IMR-90 (cell line): ENCODE data around the gene SLC28A3. TPM values are rescaled to one million over a fixed set of nuclear protein-coding genes. Genes with fewer than 3 reads are reported as not detected.

Experiments
- ATAC-seq: fragments of 200-7000 bp; cut with Tn5 transposase; 2 replicates; pipeline ENCODE4 v1.9.1; 2020; ENCODE audit warnings: low read depth, mild to moderate bottlenecking, moderate library complexity
- BruUV-seq: library from RNA; stranded (reverse); fragments of 400-500 nt; replicated peaks from 2 replicates; lab custom pipeline; 2021; lab: Mats Ljungman, UMichigan
- CTCF ChIA-PET: fragments of 300-600 bp; formaldehyde crosslinking; extraction: SDS; loops from one replicate; lab custom pipeline; 2021; ENCODE audit warnings: antibody characterized with exemption; lab: Yijun Ruan, JAX
- POLR2A ChIA-PET: fragments of 300-600 bp; sonication (Branson Sonifier 250); formaldehyde crosslinking; loops from one replicate; lab custom pipeline; 2022; ENCODE audit warnings: antibody characterized with exemption; ENCODE audit not compliant: unreplicated experiment; lab: Charles Lee
- DNase-seq: peaks from one replicate; pipeline ENCODE4 v3.0.0; 2013
- H2AFZ ChIP-seq: replicated peaks from 2 replicates; pipeline ENCODE3; 2013; ENCODE audit warnings: low read length, mild to moderate bottlenecking; ENCODE audit not compliant: poor library complexity
- H2AK5ac ChIP-seq: 2 replicates; pipeline ENCODE4 v1.6.1; 2013; ENCODE audit warnings: low read depth, low read length, inconsistent platforms
- H2AK9ac ChIP-seq: replicated peaks from 2 replicates; pipeline ENCODE3; 2013; ENCODE audit warnings: mild to moderate bottlenecking, low read depth, low read length, moderate library complexity; ENCODE audit not compliant: poor library complexity
- H2BK120ac ChIP-seq: 2 replicates; pipeline ENCODE4 v1.6.1; 2013; ENCODE audit warnings: low read depth, low read length, inconsistent platforms
- H2BK15ac ChIP-seq: 3 replicates; pipeline ENCODE4 v1.6.1; 2013; ENCODE audit warnings: low read depth, low read length, inconsistent platforms
- H2BK20ac ChIP-seq: 2 replicates; pipeline ENCODE4 v1.6.1; 2013; ENCODE audit warnings: low read depth, mild to moderate bottlenecking, inconsistent platforms, low read length, moderate library complexity
- H2BK5ac ChIP-seq: 2 replicates; pipeline ENCODE4 v1.6.1; 2013; ENCODE audit warnings: mild to moderate bottlenecking, low read depth, low read length, inconsistent platforms; ENCODE audit not compliant: poor library complexity, severe bottlenecking
- H3K14ac ChIP-seq: replicated peaks from 2 replicates; pipeline ENCODE4 v1.6.1; 2013; ENCODE audit warnings: low read depth, low read length, inconsistent platforms
- H3K18ac ChIP-seq: 2 replicates; pipeline ENCODE4 v1.6.1; 2013; ENCODE audit warnings: low read depth, low read length, control low read depth
- H3K23ac ChIP-seq: 2 replicates; pipeline ENCODE4 v1.6.1; 2013; ENCODE audit warnings: low read depth, low read length, inconsistent platforms
- H3K27ac ChIP-seq: 2 replicates; pipeline ENCODE4 v1.5.1; 2013; ENCODE audit warnings: mild to moderate bottlenecking, control low read depth, low read length; ENCODE audit not compliant: insufficient read depth
- H3K27me3 ChIP-seq: 2 replicates; pipeline ENCODE4 v1.6.1; 2013; ENCODE audit warnings: low read length; ENCODE audit not compliant: control insufficient read depth, insufficient read depth
- H3K36me3 ChIP-seq: 2 replicates; pipeline ENCODE4 v1.6.1; 2013; ENCODE audit warnings: low read length, mixed read lengths; ENCODE audit not compliant: control insufficient read depth, insufficient read depth
- H3K4ac ChIP-seq: 2 replicates; pipeline ENCODE4 v1.6.1; 2013; ENCODE audit warnings: low read depth, low read length, inconsistent platforms
- H3K4me1 ChIP-seq: 2 replicates; pipeline ENCODE4 v1.6.1; 2013; ENCODE audit warnings: low read length, mixed read lengths; ENCODE audit not compliant: control insufficient read depth, insufficient read depth
- H3K4me2 ChIP-seq: 2 replicates; pipeline ENCODE4 v1.6.1; 2013; ENCODE audit warnings: low read depth, mild to moderate bottlenecking, control low read depth, low read length, moderate library complexity
- H3K4me3 ChIP-seq: 2 replicates; pipeline ENCODE4 v1.5.1; 2013; ENCODE audit warnings: low read depth, mild to moderate bottlenecking, control low read depth, low read length, moderate library complexity; ENCODE audit not compliant: insufficient read depth
- H3K56ac ChIP-seq: 2 replicates; pipeline ENCODE4 v1.6.1; 2013; ENCODE audit warnings: low read length, inconsistent platforms; ENCODE audit not compliant: insufficient read depth; ENCODE audit errors: extremely low read depth
- H3K79me1 ChIP-seq, 2 experiments: 2 replicates each; pipeline ENCODE4 v1.6.1; 2013; ENCODE audit warnings: low read length in 2 of 2, inconsistent platforms in 1 of 2, low read depth in 1 of 2
- H3K9ac ChIP-seq: 2 replicates; pipeline ENCODE4 v1.6.1; 2013; ENCODE audit warnings: low read depth, low read length, control low read depth
- H3K9me1 ChIP-seq: 2 replicates; pipeline ENCODE4 v1.6.1; 2013; ENCODE audit warnings: low read length, inconsistent platforms; ENCODE audit not compliant: insufficient read depth
- H3K9me3 ChIP-seq: 2 replicates; pipeline ENCODE4 v1.6.1; 2013; ENCODE audit warnings: low read length; ENCODE audit not compliant: control insufficient read depth, insufficient read depth
- H4K20me1 ChIP-seq: 2 replicates; pipeline ENCODE4 v1.6.1; 2013; ENCODE audit warnings: low read length, inconsistent platforms; ENCODE audit not compliant: insufficient read depth
- H4K5ac ChIP-seq: 2 replicates; pipeline ENCODE4 v1.6.1; 2013; ENCODE audit warnings: mild to moderate bottlenecking, low read depth, low read length, control low read depth
- H4K8ac ChIP-seq, 2 experiments: 2 replicates each; pipeline ENCODE4 v1.6.1; 2013; ENCODE audit warnings: low read depth in 2 of 2, low read length in 2 of 2, control low read depth in 1 of 2, inconsistent platforms in 1 of 2
- H4K91ac ChIP-seq: 2 replicates; pipeline ENCODE4 v1.6.1; 2013; ENCODE audit warnings: low read depth, low read length, inconsistent platforms; ENCODE audit not compliant: insufficient read depth
- POLR2A ChIP-seq: IDR thresholded peaks from 2 replicates; pipeline ENCODE4 v1.6.1; 2012; ENCODE audit warnings: mild to moderate bottlenecking, low read depth, low read length
- WGBS, 2 experiments: methylation state at CpG; one replicate each; pipeline versions ENCODE4 v1.1.5 to v1.1.7; 2013; ENCODE audit warnings: missing lambda C conversion rate in 2 of 2; ENCODE audit not compliant: insufficient read length in 1 of 2; ENCODE audit errors: extremely low coverage in 2 of 2; 5-methylcytosine and 5-hydroxymethylcytosine counted together
- dilution Hi-C: fragments of 300-500 bp; cut with HindIII; formaldehyde crosslinking; loops from one replicate; pipeline ENCODE4 v1.14.3; 2018; ENCODE audit warnings: low sequenced_read_pairs; ENCODE audit not compliant: unreplicated experiment
- in situ Hi-C: fragments of 300-500 bp; cut with MboI; formaldehyde crosslinking; loops from 3 replicates; pipeline ENCODE4 v1.14.3; 2019; ENCODE audit warnings: low sequenced_read_pairs, inconsistent platforms, mixed read lengths
- intact Hi-C: fragments of 100-400 bp; cut with micrococcal nuclease; formaldehyde crosslinking; loops from 2 replicates; pipeline ENCODE4 v1.10.0; 2022
- polyA plus RNA-seq, 3 experiments: library from polyadenylated mRNA; depleted of rRNA; stranded (reverse); fragments of >200 nt; gene quantifications; 2 replicates each; pipeline ENCODE4 v1.2.3, GENCODE V29; 2012; ENCODE audit warnings: low replicate concordance in 1 of 3
- total RNA-seq: library from RNA; depleted of rRNA; stranded (reverse); fragments of >200 nt; gene quantifications from 2 replicates; pipeline ENCODE4 v1.2.3, GENCODE V29; 2012
- TF ChIP-seq, protein P1 (sequence below): conservative IDR thresholded peaks from 2 replicates; pipeline ENCODE4 v1.5.1; 2012; ENCODE audit warnings: mild to moderate bottlenecking, low read depth, low read length, improper control_type of control experiment

Gene SLC28A3
- total and polyA plus RNA-seq, 2 of the 4 experiments (the other 2 are of a cell fraction): 1.1 to 2.2 TPM

- H2BK5ac ChIP-seq: no peak overlapping the region
- H3K23ac ChIP-seq: no peak overlapping the region
- dilution Hi-C loops: no loop called here
- H3K4me2 ChIP-seq: no peak overlapping the region
- H2AFZ ChIP-seq: no peak overlapping the region
- no TSS peak for BruUV-seq
- no peak for TF ChIP-seq POLR2A
- TF ChIP-seq, protein P1, sequence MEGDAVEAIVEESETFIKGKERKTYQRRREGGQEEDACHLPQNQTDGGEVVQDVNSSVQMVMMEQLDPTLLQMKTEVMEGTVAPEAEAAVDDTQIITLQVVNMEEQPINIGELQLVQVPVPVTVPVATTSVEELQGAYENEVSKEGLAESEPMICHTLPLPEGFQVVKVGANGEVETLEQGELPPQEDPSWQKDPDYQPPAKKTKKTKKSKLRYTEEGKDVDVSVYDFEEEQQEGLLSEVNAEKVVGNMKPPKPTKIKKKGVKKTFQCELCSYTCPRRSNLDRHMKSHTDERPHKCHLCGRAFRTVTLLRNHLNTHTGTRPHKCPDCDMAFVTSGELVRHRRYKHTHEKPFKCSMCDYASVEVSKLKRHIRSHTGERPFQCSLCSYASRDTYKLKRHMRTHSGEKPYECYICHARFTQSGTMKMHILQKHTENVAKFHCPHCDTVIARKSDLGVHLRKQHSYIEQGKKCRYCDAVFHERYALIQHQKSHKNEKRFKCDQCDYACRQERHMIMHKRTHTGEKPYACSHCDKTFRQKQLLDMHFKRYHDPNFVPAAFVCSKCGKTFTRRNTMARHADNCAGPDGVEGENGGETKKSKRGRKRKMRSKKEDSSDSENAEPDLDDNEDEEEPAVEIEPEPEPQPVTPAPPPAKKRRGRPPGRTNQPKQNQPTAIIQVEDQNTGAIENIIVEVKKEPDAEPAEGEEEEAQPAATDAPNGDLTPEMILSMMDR: 0 out of 2 replicates have a peak, but pooled peaks have one; percentile 14
- no peaks in the 10 kb centered on the region for H3K27me3 ChIP-seq
- H3K9me3 ChIP-seq: no peaks in the 10 kb centered on the region
- H4K8ac ChIP-seq: no peak overlapping the region
- H3K27ac ChIP-seq: no peak overlapping the region
- peaks cover 3% of the 10 kb centered on the region; the same call in 1 of the 2 replicates for H3K4me1 ChIP-seq
- peak overlapping the region; percentile 14; the same call in 1 of the 2 replicates for H2BK20ac ChIP-seq
- no peak overlapping the region; the same call in 1 of the 2 replicates for H3K4ac ChIP-seq
- no peak overlapping the region for H3K18ac ChIP-seq
- no peak overlapping the region for H3K56ac ChIP-seq
- intact Hi-C loops: loop anchor here (5.0 to 10.0 kb wide), 2 partner anchors 360 to 483 kb away; a partner anchor contains a TSS
- H3K4me3 ChIP-seq: no peak overlapping the region
- no peak overlapping the region for H4K5ac ChIP-seq
- H3K9ac ChIP-seq: no peak overlapping the region
- in situ Hi-C loops: loop anchor here (5.0 kb wide), 2 partner anchors 55 to 380 kb away; no protein-coding TSS in a partner anchor
- no peaks in the 10 kb centered on the region for H3K36me3 ChIP-seq
- H4K20me1 ChIP-seq: no peaks in the 10 kb centered on the region
- no peak overlapping the region for H2AK5ac ChIP-seq
- no peak overlapping the region for H4K91ac ChIP-seq
- no peak for ATAC-seq
- no peak overlapping the region for H2AK9ac ChIP-seq
- H3K79me1 ChIP-seq: no peaks in the 10 kb centered on the region
- no peak overlapping the region for H2BK120ac ChIP-seq
- no peak overlapping the region for H3K14ac ChIP-seq
- no peaks in the 10 kb centered on the region for H3K9me1 ChIP-seq
- POLR2A ChIA-PET: no interaction called here
- H2BK15ac ChIP-seq: no peak overlapping the region; the same call in 2 of the 3 replicates
- WGBS, 2 experiments: no CpG with 5 or more reads among the region's 2 CpGs
- no peak for DNase-seq
- CTCF ChIA-PET: no interaction called here
Measured at GRCh38 chr9:84317563-84317962, 23.0 kb downstream of the SLC28A3 start.
